HepG2 (cell line): ENCODE results near the gene GMEB1. TPM values are rescaled to one million over a fixed set of nuclear protein-coding genes. Genes with fewer than 3 reads are reported as not detected.

Source experiments
- CENPBD1 ChIP-seq: sonication (generic); formaldehyde crosslinking; IDR thresholded peaks from 2 replicates; pipeline ENCODE4 v1.8.0; 2022; ENCODE audit warnings: missing genetic modification reagents, low read depth, mild to moderate bottlenecking, borderline replicate concordance
- CENPT ChIP-seq: sonication (generic); formaldehyde crosslinking; IDR thresholded peaks from 2 replicates; pipeline ENCODE4 v1.8.0; 2022; ENCODE audit warnings: low read depth, mild to moderate bottlenecking, moderate library complexity, missing genetic modification reagents
- DMAP1 ChIP-seq: IDR thresholded peaks from 2 replicates; pipeline ENCODE4 v1.6.1; 2016
- FOXK1 ChIP-seq: sonication (generic); formaldehyde crosslinking; IDR thresholded peaks from 2 replicates; pipeline ENCODE4 v1.4.0; 2020; ENCODE audit warnings: low read depth, missing genetic modification reagents, borderline replicate concordance
- FOXO1 ChIP-seq: sonication (generic); formaldehyde crosslinking; IDR thresholded peaks from 2 replicates; pipeline ENCODE4 v1.4.0; 2020; ENCODE audit warnings: missing genetic modification reagents
- GATA4 ChIP-seq: sonication (generic); IDR thresholded peaks from 2 replicates; pipeline ENCODE4 v1.6.1; 2016; ENCODE audit warnings: antibody characterized with exemption, low read depth, borderline replicate concordance
- HDAC2 ChIP-seq: sonication (generic); formaldehyde crosslinking; IDR thresholded peaks from 2 replicates; pipeline ENCODE4 v1.4.0; 2020; ENCODE audit warnings: missing genetic modification reagents
- MBD4 ChIP-seq: IDR thresholded peaks from 2 replicates; pipeline ENCODE4 v1.6.1; 2012; ENCODE audit warnings: low read length, inconsistent platforms, borderline replicate concordance
- MXD3 ChIP-seq: IDR thresholded peaks from 2 replicates; pipeline ENCODE4 v1.6.1; 2016; ENCODE audit warnings: mild to moderate bottlenecking, missing biosample characterization, missing genetic modification reagents
- RELA ChIP-seq: sonication (generic); formaldehyde crosslinking; IDR thresholded peaks from 2 replicates; pipeline ENCODE4 v1.4.0; 2020; ENCODE audit warnings: missing genetic modification reagents
- SRSF9 ChIP-seq: fragments of 200-400 bp; formaldehyde crosslinking; IDR thresholded peaks from 2 replicates; pipeline ENCODE4 v1.6.1; 2018; ENCODE audit warnings: borderline replicate concordance, mild to moderate bottlenecking, low read depth, low read length; ENCODE audit not compliant: insufficient read depth, poor library complexity, severe bottlenecking
- U2AF1 ChIP-seq: fragments of 200-400 bp; formaldehyde crosslinking; optimal IDR thresholded peaks from 2 replicates; pipeline ENCODE3; 2017; ENCODE audit warnings: mild to moderate bottlenecking, low read depth, low read length
- XRCC5 ChIP-seq: fragments of 200-400 bp; formaldehyde crosslinking; optimal IDR thresholded peaks from 2 replicates; pipeline ENCODE3; 2017; ENCODE audit warnings: mild to moderate bottlenecking, low read length
- ZEB1 ChIP-seq: IDR thresholded peaks from 2 replicates; pipeline ENCODE4 v1.6.1; 2012; ENCODE audit warnings: mild to moderate bottlenecking, low read depth, inconsistent platforms; ENCODE audit not compliant: insufficient replicate concordance
- ZKSCAN1 ChIP-seq: fragments of 150-350 bp; IDR thresholded peaks from 2 replicates; pipeline ENCODE4 v1.6.1; 2014; ENCODE audit warnings: low read length
- ZMYM2 ChIP-seq: sonication (generic); formaldehyde crosslinking; IDR thresholded peaks from 2 replicates; pipeline ENCODE4 v1.8.0; 2022; ENCODE audit warnings: mild to moderate bottlenecking, missing genetic modification reagents
- ZMYM4 ChIP-seq: sonication (generic); formaldehyde crosslinking; IDR thresholded peaks from 2 replicates; pipeline ENCODE4 v1.8.1; 2023; ENCODE audit warnings: mild to moderate bottlenecking, missing genetic modification reagents
- ZNF296 ChIP-seq: sonication (generic); formaldehyde crosslinking; conservative IDR thresholded peaks from 2 replicates; pipeline ENCODE4 v1.5.0; 2020; ENCODE audit warnings: mild to moderate bottlenecking, missing genetic modification reagents
- ZNF674 ChIP-seq: sonication (generic); formaldehyde crosslinking; IDR thresholded peaks from 2 replicates; pipeline ENCODE4 v1.5.0; 2020; ENCODE audit warnings: low read depth, mild to moderate bottlenecking, missing genetic modification reagents
- ZNF713 ChIP-seq: sonication (generic); formaldehyde crosslinking; IDR thresholded peaks from 2 replicates; pipeline ENCODE4 v1.4.0; 2020; ENCODE audit warnings: mild to moderate bottlenecking, missing genetic modification reagents
- ZNF768 ChIP-seq: sonication (generic); formaldehyde crosslinking; IDR thresholded peaks from 2 replicates; pipeline ENCODE4 v1.4.0; 2020; ENCODE audit warnings: missing genetic modification reagents
- polyA plus RNA-seq, 8 experiments: library from polyadenylated mRNA; depleted of rRNA in 3 of 8; stranded (reverse) in 7 of 8; unstranded in 1 of 8; fragments of >200 nt; fragmentation: Illumina TruSeq in 4 of 8; extraction: Trizol in 4 of 8; gene quantifications; 2 replicates each; pipeline versions ENCODE4 v1.2.1 to v1.2.3, GENCODE V29; 2011 to 2016; ENCODE audit warnings: low read depth in 4 of 8, missing spikeins in 1 of 8, mixed read lengths in 1 of 8; ENCODE audit not compliant: insufficient read depth in 1 of 8
- total RNA-seq, 5 experiments: library from RNA; depleted of rRNA; stranded (reverse); fragments of >200 nt; fragmentation: Illumina TruSeq; extraction: Trizol; gene quantifications; 2 replicates each; pipeline ENCODE4 v1.2.3, GENCODE V29; 2016; ENCODE audit warnings: low read depth in 1 of 5
- TF ChIP-seq, protein P1 (sequence below): fragments of 450-650 bp; IDR thresholded peaks from 2 replicates; pipeline ENCODE4 v1.6.1; 2016
- TF ChIP-seq, protein P2 (sequence below): sonication (generic); formaldehyde crosslinking; IDR thresholded peaks from 2 replicates; pipeline ENCODE4 v1.4.0; 2020; ENCODE audit warnings: mild to moderate bottlenecking, low read depth, missing genetic modification reagents
- TF ChIP-seq, protein P3 (sequence below): IDR thresholded peaks from 2 replicates; pipeline ENCODE4 v1.6.1; 2012; ENCODE audit warnings: low read depth, low read length, improper control_type of control experiment

GMEB1 gene
- total and polyA plus RNA-seq, 2 of the 13 experiments (the other 11 are each of a cell fraction or from before 2014, with no cell fraction given): 3.0 to 6.0 TPM

GRCh38 chr1:28736450-28737306, 68.1 kb downstream of the GMEB1 start, which contains the start of gene YTHDF2 (continued):
- 0 out of 2 replicates have a peak, but pooled peaks have one; percentile 14 for TF ChIP-seq ZMYM2 (CRISPR knock-in tag)
- no peak for TF ChIP-seq ZKSCAN1
- peak; percentile 93 for TF ChIP-seq ZMYM4 (CRISPR knock-in tag)
- no peak for TF ChIP-seq MBD4
- peak; percentile 64 for TF ChIP-seq FOXK1 (CRISPR knock-in tag)
- TF ChIP-seq U2AF1: no peak
- no peak for TF ChIP-seq ZNF296 (CRISPR knock-in tag)
- TF ChIP-seq, protein P1, sequence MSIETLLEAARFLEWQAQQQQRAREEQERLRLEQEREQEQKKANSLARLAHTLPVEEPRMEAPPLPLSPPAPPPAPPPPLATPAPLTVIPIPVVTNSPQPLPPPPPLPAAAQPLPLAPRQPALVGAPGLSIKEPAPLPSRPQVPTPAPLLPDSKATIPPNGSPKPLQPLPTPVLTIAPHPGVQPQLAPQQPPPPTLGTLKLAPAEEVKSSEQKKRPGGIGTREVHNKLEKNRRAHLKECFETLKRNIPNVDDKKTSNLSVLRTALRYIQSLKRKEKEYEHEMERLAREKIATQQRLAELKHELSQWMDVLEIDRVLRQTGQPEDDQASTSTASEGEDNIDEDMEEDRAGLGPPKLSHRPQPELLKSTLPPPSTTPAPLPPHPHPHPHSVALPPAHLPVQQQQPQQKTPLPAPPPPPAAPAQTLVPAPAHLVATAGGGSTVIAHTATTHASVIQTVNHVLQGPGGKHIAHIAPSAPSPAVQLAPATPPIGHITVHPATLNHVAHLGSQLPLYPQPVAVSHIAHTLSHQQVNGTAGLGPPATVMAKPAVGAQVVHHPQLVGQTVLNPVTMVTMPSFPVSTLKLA: peak; percentile 66; the same call in 1 of the 2 replicates
- TF ChIP-seq CENPT (CRISPR knock-in tag): no peak
- TF ChIP-seq MXD3 (CRISPR knock-in tag): peak; percentile 80
- TF ChIP-seq XRCC5: peak; percentile 95
- TF ChIP-seq, protein P2, sequence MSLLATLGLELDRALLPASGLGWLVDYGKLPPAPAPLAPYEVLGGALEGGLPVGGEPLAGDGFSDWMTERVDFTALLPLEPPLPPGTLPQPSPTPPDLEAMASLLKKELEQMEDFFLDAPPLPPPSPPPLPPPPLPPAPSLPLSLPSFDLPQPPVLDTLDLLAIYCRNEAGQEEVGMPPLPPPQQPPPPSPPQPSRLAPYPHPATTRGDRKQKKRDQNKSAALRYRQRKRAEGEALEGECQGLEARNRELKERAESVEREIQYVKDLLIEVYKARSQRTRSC (CRISPR knock-in tag): peak; percentile 55; the same call in 1 of the 2 replicates
- TF ChIP-seq GATA4: no peak
- TF ChIP-seq CENPBD1: no peak
- peak; percentile 86 for TF ChIP-seq ZNF768 (CRISPR knock-in tag)
- TF ChIP-seq, protein P3, sequence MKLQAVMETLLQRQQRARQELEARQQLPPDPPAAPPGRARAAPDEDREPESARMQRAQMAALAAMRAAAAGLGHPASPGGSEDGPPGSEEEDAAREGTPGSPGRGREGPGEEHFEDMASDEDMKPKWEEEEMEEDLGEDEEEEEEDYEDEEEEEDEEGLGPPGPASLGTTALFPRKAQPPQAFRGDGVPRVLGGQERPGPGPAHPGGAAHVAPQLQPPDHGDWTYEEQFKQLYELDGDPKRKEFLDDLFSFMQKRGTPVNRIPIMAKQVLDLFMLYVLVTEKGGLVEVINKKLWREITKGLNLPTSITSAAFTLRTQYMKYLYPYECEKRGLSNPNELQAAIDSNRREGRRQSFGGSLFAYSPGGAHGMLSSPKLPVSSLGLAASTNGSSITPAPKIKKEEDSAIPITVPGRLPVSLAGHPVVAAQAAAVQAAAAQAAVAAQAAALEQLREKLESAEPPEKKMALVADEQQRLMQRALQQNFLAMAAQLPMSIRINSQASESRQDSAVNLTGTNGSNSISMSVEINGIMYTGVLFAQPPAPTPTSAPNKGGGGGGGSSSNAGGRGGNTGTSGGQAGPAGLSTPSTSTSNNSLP: 0 out of 2 replicates have a peak, but pooled peaks have one; percentile 52
- TF ChIP-seq DMAP1: peak; percentile 88
- TF ChIP-seq SRSF9: no peak
- no peak for TF ChIP-seq ZNF674 (CRISPR knock-in tag)
- no peak for TF ChIP-seq ZNF713 (CRISPR knock-in tag)
- TF ChIP-seq FOXO1 (CRISPR knock-in tag): no peak
- peak; percentile 74; the same call in 1 of the 2 replicates for TF ChIP-seq HDAC2 (CRISPR knock-in tag)
- no peak for TF ChIP-seq ZEB1
- peak; percentile 61; the same call in 1 of the 2 replicates for TF ChIP-seq RELA
